GM12891 (cell line): ENCODE measurements around the gene RPS6KA2.

Source experiments
- DNase-seq: peaks from one replicate; pipeline ENCODE4 v3.0.0; 2011; ENCODE audit warnings: low spot score; ENCODE audit not compliant: insufficient read length
- FAIRE-seq: peaks from 2 replicates; lab custom pipeline; 2011; peaks lifted over from hg19 to GRCh38; lab: Jason Lieb, UNC
- PAX5 ChIP-seq: IDR thresholded peaks from 2 replicates; pipeline ENCODE4 v1.6.1; 2011; ENCODE audit warnings: low read length, moderate library complexity, mild to moderate bottlenecking; ENCODE audit not compliant: insufficient read depth, severe bottlenecking
- POLR2A ChIP-seq: IDR thresholded peaks from 2 replicates; pipeline ENCODE4 v1.6.1; 2011; ENCODE audit warnings: low read depth, low read length, control low read depth
- POLR2AphosphoS5 ChIP-seq: IDR thresholded peaks from 2 replicates; pipeline ENCODE4 v1.6.1; 2011; ENCODE audit warnings: low read depth, low read length, control low read depth
- POU2F2 ChIP-seq: IDR thresholded peaks from 2 replicates; pipeline ENCODE4 v1.6.1; 2011; ENCODE audit warnings: low read depth, mild to moderate bottlenecking, control low read depth, low read length, moderate library complexity
- SPI1 ChIP-seq: IDR thresholded peaks from 2 replicates; pipeline ENCODE4 v1.6.1; 2011; ENCODE audit warnings: low read depth, low read length, control low read depth
- TAF1 ChIP-seq: IDR thresholded peaks from 2 replicates; pipeline ENCODE4 v1.6.1; 2011; ENCODE audit warnings: low read depth, low read length, control low read depth

The RPS6KA2 gene

GRCh38 chr6:166446567-166447065, 180.4 kb downstream of the RPS6KA2 start:
- DNase-seq (no peak), FAIRE-seq (no peak)
- no peak for TF ChIP-seq POLR2AphosphoS5
- TF ChIP-seq SPI1: no peak
- no peak for TF ChIP-seq POU2F2
- TF ChIP-seq PAX5: no peak
- TF ChIP-seq TAF1: no peak
- no peak for TF ChIP-seq POLR2A

DNA sequence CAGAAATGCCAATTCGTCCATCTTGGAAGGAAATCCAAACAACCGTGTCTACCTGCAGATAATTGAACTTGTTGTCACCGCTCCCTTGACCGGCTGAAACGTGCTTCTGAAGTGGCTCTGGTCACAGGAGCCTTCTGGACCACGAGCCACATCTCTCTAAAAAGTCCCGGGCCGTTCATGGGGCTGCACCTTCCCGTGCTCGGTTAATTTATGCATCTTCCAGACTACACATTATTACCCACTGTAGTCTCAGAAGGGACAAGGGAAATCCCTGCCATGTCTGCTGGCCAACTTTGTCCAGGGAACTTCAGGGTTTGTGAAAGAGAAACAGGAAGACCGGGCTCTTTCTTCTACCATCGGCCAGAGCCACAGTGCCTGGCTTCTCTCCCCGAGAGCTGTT, 180.9 kb downstream of the RPS6KA2 start:
- no peak for TF ChIP-seq TAF1
- TF ChIP-seq POLR2AphosphoS5: no peak
- no peak for FAIRE-seq
- DNase-seq: no peak

DNA sequence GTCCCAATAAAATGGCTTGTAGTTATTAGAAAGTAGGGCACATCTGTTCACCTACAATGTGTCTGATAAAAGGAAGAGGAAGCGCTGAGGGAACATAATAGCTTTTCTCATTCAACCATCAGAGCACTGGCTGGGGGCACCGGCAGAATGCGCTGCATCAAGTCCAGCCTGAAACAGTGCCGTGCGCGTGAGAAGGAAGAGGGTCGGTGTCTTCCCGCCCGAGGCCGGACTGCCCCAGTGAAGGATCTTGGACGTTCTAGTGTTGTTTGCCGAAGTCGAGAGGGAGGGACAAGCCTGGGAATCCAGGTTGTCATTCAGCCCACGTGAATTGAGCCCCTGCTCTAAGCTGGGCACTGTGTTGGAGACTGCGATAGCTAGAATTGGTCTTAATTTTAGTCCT, 182.6 kb downstream of the RPS6KA2 start:
- FAIRE-seq (no peak), DNase-seq (no peak)
- TF ChIP-seq PAX5 (no peak), POLR2AphosphoS5 (no peak), POU2F2 (no peak), SPI1 (no peak), TAF1 (no peak), POLR2A (no peak)

GRCh38 chr6:166443166-166443565, 183.9 kb downstream of the RPS6KA2 start:
- TF ChIP-seq POLR2AphosphoS5 (no peak), TAF1 (no peak), SPI1 (no peak), POU2F2 (no peak), POLR2A (no peak), PAX5 (no peak)
- FAIRE-seq (peak; percentile 60), DNase-seq (no peak)

- FAIRE-seq (no peak), DNase-seq (no peak)
- TF ChIP-seq TAF1 (no peak), POLR2A (no peak), SPI1 (no peak), POLR2AphosphoS5 (no peak), PAX5 (no peak), POU2F2 (no peak)
Measured at GRCh38 chr6:166442131-166442685, 184.8 kb downstream of the RPS6KA2 start.

- no peak for DNase-seq
- FAIRE-seq: peak; percentile 38
- no peak for TF ChIP-seq POU2F2
- TF ChIP-seq PAX5: no peak
- no peak for TF ChIP-seq POLR2A
- no peak for TF ChIP-seq TAF1
- TF ChIP-seq SPI1: no peak
Measured at GRCh38 chr6:166441325-166442078, 185.5 kb downstream of the RPS6KA2 start.

GRCh38 chr6:166440729-166441128, 186.3 kb downstream of the RPS6KA2 start:
- DNase-seq (no peak), FAIRE-seq (no peak)
- TF ChIP-seq PAX5 (no peak), POU2F2 (no peak), POLR2A (no peak), POLR2AphosphoS5 (no peak), SPI1 (no peak), TAF1 (no peak)

DNA sequence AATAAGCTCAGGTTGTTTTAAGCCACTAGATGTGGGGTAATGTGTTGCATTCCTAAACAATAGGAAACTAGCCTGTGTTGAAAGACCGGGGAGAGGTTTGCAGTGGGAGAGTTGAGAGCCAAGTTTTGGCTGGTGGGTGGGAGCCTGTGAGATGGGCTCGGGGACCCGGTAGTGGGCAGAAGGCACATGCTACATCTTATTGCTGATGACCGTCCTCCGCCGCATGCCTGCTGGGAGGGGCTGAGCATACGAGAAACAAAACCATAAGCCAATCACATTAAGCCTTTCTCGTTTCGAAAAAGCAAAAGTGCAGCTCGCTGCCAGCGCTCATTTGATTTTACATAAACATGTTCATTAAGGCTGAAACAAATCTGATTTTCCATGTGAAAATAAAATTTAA, 186.9 kb downstream of the RPS6KA2 start:
- FAIRE-seq (no peak), DNase-seq (no peak)
- TF ChIP-seq POLR2AphosphoS5 (no peak), TAF1 (no peak), SPI1 (no peak), POU2F2 (no peak), PAX5 (no peak), POLR2A (no peak)

- no peak for TF ChIP-seq SPI1
- TF ChIP-seq POLR2A: no peak
- TF ChIP-seq POLR2AphosphoS5: no peak
- TF ChIP-seq PAX5: no peak
- TF ChIP-seq TAF1: no peak
- FAIRE-seq: no peak
Measured at GRCh38 chr6:166439366-166440091, 187.5 kb downstream of the RPS6KA2 start.

More at GRCh38 chr6:166439366-166440091, 187.5 kb downstream of the RPS6KA2 start:
- DNase-seq: no peak
